HepG2 (cell line): ENCODE results near the gene MRO. TPM values are rescaled to one million over a fixed set of nuclear protein-coding genes. Genes with fewer than 3 reads are reported as not detected.

ENCODE experiments used
- ATAC-seq: fragments of 200-7000 bp; cut with Tn5 transposase; 3 replicates; pipeline ENCODE4 v1.9.1; 2020; ENCODE audit warnings: mild to moderate bottlenecking, moderate library complexity
- BruUV-seq: library from RNA; stranded (reverse); fragments of 400-500 nt; replicated peaks from 2 replicates; lab custom pipeline; 2021; lab: Mats Ljungman, UMichigan
- CTCF ChIA-PET: fragments of 300-600 bp; formaldehyde crosslinking; extraction: SDS; loops from one replicate; lab custom pipeline; 2021; ENCODE audit warnings: low total read pairs, inconsistent platforms, low intra/inter-chr PET ratio; lab: Yijun Ruan, JAX
- POLR2A ChIA-PET: fragments of 350-600 bp; sonication (Branson Sonifier 250); formaldehyde crosslinking; loops from one replicate; lab custom pipeline; 2020; ENCODE audit warnings: antibody characterized with exemption, inconsistent platforms; lab: Yijun Ruan, JAX
- DNase-seq: peaks from one replicate; pipeline ENCODE4 v3.0.0-alpha.2; 2015; ENCODE audit warnings: low spot score
- FAIRE-seq: peaks from 3 replicates; lab custom pipeline; 2011; peaks lifted over from hg19 to GRCh38; lab: Jason Lieb, UNC
- H2AFZ ChIP-seq: one replicate; pipeline ENCODE4 v1.6.1; 2011; ENCODE audit warnings: low read length, inconsistent platforms
- H3K27ac ChIP-seq: fragments of 300-600 bp; 3 replicates; pipeline ENCODE4 v1.8.0; 2011; ENCODE audit warnings: mixed run types, mild to moderate bottlenecking, mixed read lengths, low read length, inconsistent platforms; ENCODE audit not compliant: insufficient read depth; ENCODE audit errors: extremely low read length
- H3K27me3 ChIP-seq, 2 experiments: fragments of 200-600 bp in 1 of 2; 2 replicates in 1 of 2; 3 replicates in 1 of 2; pipeline versions ENCODE4 v1.6.0 to v1.8.0; 2011; ENCODE audit warnings: low read length in 2 of 2, mild to moderate bottlenecking in 2 of 2, moderate library complexity in 2 of 2, inconsistent platforms in 1 of 2; ENCODE audit not compliant: insufficient read depth in 2 of 2, control insufficient read depth in 1 of 2
- H3K36me3 ChIP-seq, 2 experiments: fragments of 200-600 bp in 1 of 2; replicated peaks in 1 of 2; 2 replicates in 1 of 2; 3 replicates in 1 of 2; pipeline versions ENCODE4 v1.5.1 to v1.8.0; 2011; ENCODE audit warnings: low read length in 2 of 2, inconsistent platforms in 1 of 2; ENCODE audit not compliant: insufficient read depth in 2 of 2, control insufficient read depth in 1 of 2
- H3K4me1 ChIP-seq: 2 replicates; pipeline ENCODE4 v1.5.1; 2012; ENCODE audit warnings: low read length, inconsistent platforms; ENCODE audit not compliant: insufficient read depth
- H3K4me2 ChIP-seq: 2 replicates; pipeline ENCODE4 v1.6.0; 2011; ENCODE audit warnings: low read depth, low read length, inconsistent platforms
- H3K4me3 ChIP-seq, 3 experiments: fragments of 200-600 bp in 1 of 3; sonication (generic), shearing (Covaris generic) in 1 of 3; replicated peaks in 1 of 3; 2 replicates each; pipeline ENCODE4 v1.5.1; 2011 to 2016; ENCODE audit warnings: low read length in 3 of 3, inconsistent platforms in 2 of 3, low read depth in 2 of 3, mild to moderate bottlenecking in 2 of 3, control low read depth in 1 of 3, mixed read lengths in 1 of 3; ENCODE audit not compliant: insufficient read depth in 1 of 3
- H3K79me2 ChIP-seq: one replicate; pipeline ENCODE4 v1.6.1; 2011; ENCODE audit warnings: low read length, inconsistent platforms; ENCODE audit not compliant: insufficient read depth
- H3K9ac ChIP-seq: 2 replicates; pipeline ENCODE4 v1.6.0; 2011; ENCODE audit warnings: mild to moderate bottlenecking, low read depth, low read length, inconsistent platforms; ENCODE audit not compliant: insufficient read depth
- H3K9me3 ChIP-seq: 2 replicates; pipeline ENCODE4 v1.5.1; 2012; ENCODE audit warnings: mild to moderate bottlenecking, low read length
- H4K20me1 ChIP-seq: 2 replicates; pipeline ENCODE4 v1.6.0; 2011; ENCODE audit warnings: inconsistent platforms, mild to moderate bottlenecking, low read length, moderate library complexity; ENCODE audit not compliant: insufficient read depth
- CBX1 ChIP-seq: IDR thresholded peaks from one replicate; pipeline ENCODE4 v1.6.1; 2016; ENCODE audit warnings: antibody characterized with exemption, low read depth
- FOSL1 ChIP-seq: sonication (generic); formaldehyde crosslinking; IDR thresholded peaks from 2 replicates; pipeline ENCODE4 v1.9.0; 2021; ENCODE audit warnings: missing genetic modification reagents, borderline replicate concordance
- FOSL2 ChIP-seq: sonication (generic); formaldehyde crosslinking; IDR thresholded peaks from 2 replicates; pipeline ENCODE4 v1.4.0; 2020; ENCODE audit warnings: missing genetic modification reagents
- IKZF1 ChIP-seq: fragments of 450-650 bp; IDR thresholded peaks from 2 replicates; pipeline ENCODE4 v1.7.1; 2016
- MYPOP ChIP-seq: sonication (generic); formaldehyde crosslinking; IDR thresholded peaks from 2 replicates; pipeline ENCODE4 v1.8.1; 2023; ENCODE audit warnings: mild to moderate bottlenecking, moderate library complexity, missing genetic modification reagents
- POLR2G ChIP-seq: fragments of 200-400 bp; formaldehyde crosslinking; IDR thresholded peaks from 2 replicates; pipeline ENCODE4 v1.6.1; 2018; ENCODE audit warnings: mild to moderate bottlenecking, low read depth, low read length, moderate library complexity
- RBM39 ChIP-seq: fragments of 200-400 bp; formaldehyde crosslinking; IDR thresholded peaks from one replicate; pipeline ENCODE4 v1.6.1; 2018; ENCODE audit warnings: antibody characterized with exemption, mild to moderate bottlenecking, low read depth, low read length; ENCODE audit not compliant: poor library complexity, severe bottlenecking
- SALL2 ChIP-seq: sonication (generic); formaldehyde crosslinking; IDR thresholded peaks from 2 replicates; pipeline ENCODE4 v1.8.1; 2023; ENCODE audit warnings: mild to moderate bottlenecking, missing genetic modification reagents, inconsistent platforms
- SNRNP70 ChIP-seq: fragments of 200-400 bp; formaldehyde crosslinking; IDR thresholded peaks from 2 replicates; pipeline ENCODE4 v1.6.1; 2017; ENCODE audit warnings: mild to moderate bottlenecking, low read depth, low read length, moderate library complexity
- SP140L ChIP-seq: sonication (generic); formaldehyde crosslinking; IDR thresholded peaks from 2 replicates; pipeline ENCODE4 v1.4.0; 2020; ENCODE audit warnings: missing genetic modification reagents, borderline replicate concordance
- ZNF430 ChIP-seq: sonication (generic); formaldehyde crosslinking; IDR thresholded peaks from 2 replicates; pipeline ENCODE4 v1.9.0; 2021; ENCODE audit warnings: mild to moderate bottlenecking, missing genetic modification reagents
- ZNF441 ChIP-seq: sonication (generic); formaldehyde crosslinking; IDR thresholded peaks from 2 replicates; pipeline ENCODE4 v1.7.0; 2021; ENCODE audit warnings: missing genetic modification reagents, borderline replicate concordance
- ZNF660 ChIP-seq: sonication (generic); formaldehyde crosslinking; IDR thresholded peaks from 2 replicates; pipeline ENCODE4 v1.5.1; 2020; ENCODE audit warnings: mild to moderate bottlenecking, low read depth, missing genetic modification reagents, borderline replicate concordance
- WGBS: methylation state at CpG from one replicate; pipeline ENCODE4 v1.1.6; 2017; ENCODE audit warnings: low lambda C conversion rate; 5-methylcytosine and 5-hydroxymethylcytosine counted together
- in situ Hi-C: cut with HindIII; loops from 2 replicates; pipeline ENCODE4 v1.10.0; 2017; ENCODE audit warnings: low pct_unique_long_range_greater_than_20kb; ENCODE audit not compliant: extremely low pct_ligation_motif_present
- intact Hi-C: fragments of 100-400 bp; cut with micrococcal nuclease; formaldehyde crosslinking; loops from one replicate; pipeline ENCODE4 v1.10.0; 2022; ENCODE audit not compliant: unreplicated experiment
- polyA plus RNA-seq, 8 experiments: library from polyadenylated mRNA; depleted of rRNA in 3 of 8; stranded (reverse) in 7 of 8; unstranded in 1 of 8; fragments of >200 nt; fragmentation: Illumina TruSeq in 4 of 8; extraction: Trizol in 4 of 8; gene quantifications; 2 replicates each; pipeline versions ENCODE4 v1.2.1 to v1.2.3, GENCODE V29; 2011 to 2016; ENCODE audit warnings: low read depth in 4 of 8, missing spikeins in 1 of 8, mixed read lengths in 1 of 8; ENCODE audit not compliant: insufficient read depth in 1 of 8
- total RNA-seq, 5 experiments: library from RNA; depleted of rRNA; stranded (reverse); fragments of >200 nt; fragmentation: Illumina TruSeq; extraction: Trizol; gene quantifications; 2 replicates each; pipeline ENCODE4 v1.2.3, GENCODE V29; 2016; ENCODE audit warnings: low read depth in 1 of 5
- TF ChIP-seq, protein P1 (sequence below): sonication (generic); formaldehyde crosslinking; IDR thresholded peaks from 2 replicates; pipeline ENCODE4 v1.5.1; 2020; ENCODE audit warnings: missing genetic modification reagents, mild to moderate bottlenecking, borderline replicate concordance

MRO gene
- total and polyA plus RNA-seq, 2 of the 13 experiments (the other 11 are each of a cell fraction or from before 2014, with no cell fraction given): not detected

DNA sequence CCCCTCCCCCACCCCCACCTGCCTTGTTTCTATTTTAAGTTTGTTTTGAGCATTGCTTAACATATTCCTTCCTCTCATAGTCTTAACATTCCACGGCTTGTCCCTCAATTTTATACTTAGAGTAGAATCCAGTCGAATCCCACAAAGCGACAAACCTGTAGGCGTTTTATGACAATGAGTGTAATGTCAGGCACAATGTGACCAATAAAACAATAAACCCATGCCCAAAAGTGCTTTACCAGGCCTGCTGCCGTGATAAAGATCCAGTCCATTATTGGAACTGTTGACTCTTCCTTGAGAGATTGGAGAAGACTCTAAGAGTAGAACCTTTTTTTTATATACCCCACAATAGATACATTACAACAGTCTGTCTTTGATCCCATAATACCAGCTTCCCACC, 6.2 kb upstream of the MRO start (continued):
- no peak for TF ChIP-seq FOSL1 (CRISPR knock-in tag)
- TF ChIP-seq SALL2 (CRISPR knock-in tag): no peak
- no peak for TF ChIP-seq ZNF430
- no peak for TF ChIP-seq IKZF1

DNA sequence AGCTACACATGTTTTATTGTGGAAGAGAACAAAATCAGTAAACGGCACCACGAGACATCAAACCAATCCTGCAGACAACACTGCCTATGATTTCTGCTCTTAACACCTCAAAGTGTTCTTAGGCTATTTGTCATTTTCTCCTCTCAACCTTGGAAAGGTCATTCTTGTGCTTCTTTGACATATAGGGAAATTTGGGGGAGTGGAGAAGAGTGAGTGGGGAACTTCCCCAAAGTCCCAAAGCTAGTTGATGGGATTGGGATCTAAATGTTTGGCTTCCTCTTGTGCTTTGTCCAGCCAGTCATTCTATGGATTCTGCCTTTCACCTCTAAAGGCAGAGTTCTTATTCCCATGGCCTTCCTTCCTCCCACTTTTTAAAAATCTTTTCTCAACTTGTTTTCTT, 5.8 kb upstream of the MRO start:
- H3K79me2 ChIP-seq: no peaks in the 10 kb centered on the region
- no peaks in the 10 kb centered on the region for H3K36me3 ChIP-seq
- H3K4me2 ChIP-seq: no peak overlapping the region
- TF ChIP-seq POLR2G (no peak), MYPOP (CRISPR knock-in tag) (no peak), RBM39 (no peak), ZNF441 (CRISPR knock-in tag) (no peak), CBX1 (no peak), ZNF660 (no peak), SP140L (no peak), SNRNP70 (no peak), FOSL2 (CRISPR knock-in tag) (no peak)
- TF ChIP-seq, protein P1, sequence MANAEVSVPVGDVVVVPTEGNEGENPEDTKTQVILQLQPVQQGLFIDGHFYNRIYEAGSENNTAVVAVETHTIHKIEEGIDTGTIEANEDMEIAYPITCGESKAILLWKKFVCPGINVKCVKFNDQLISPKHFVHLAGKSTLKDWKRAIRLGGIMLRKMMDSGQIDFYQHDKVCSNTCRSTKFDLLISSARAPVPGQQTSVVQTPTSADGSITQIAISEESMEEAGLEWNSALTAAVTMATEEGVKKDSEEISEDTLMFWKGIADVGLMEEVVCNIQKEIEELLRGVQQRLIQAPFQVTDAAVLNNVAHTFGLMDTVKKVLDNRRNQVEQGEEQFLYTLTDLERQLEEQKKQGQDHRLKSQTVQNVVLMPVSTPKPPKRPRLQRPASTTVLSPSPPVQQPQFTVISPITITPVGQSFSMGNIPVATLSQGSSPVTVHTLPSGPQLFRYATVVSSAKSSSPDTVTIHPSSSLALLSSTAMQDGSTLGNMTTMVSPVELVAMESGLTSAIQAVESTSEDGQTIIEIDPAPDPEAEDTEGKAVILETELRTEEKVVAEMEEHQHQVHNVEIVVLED (CRISPR knock-in tag): no peak
- ChIA-PET CTCF (no interaction called here), POLR2A (no interaction called here)
- no peaks in the 10 kb centered on the region for H4K20me1 ChIP-seq
- no peak overlapping the region for H3K4me3 ChIP-seq
- ATAC-seq (no peak), FAIRE-seq (no peak), DNase-seq (no peak)
- H3K9ac ChIP-seq: no peak overlapping the region
- H2AFZ ChIP-seq: no peak overlapping the region
- H3K27ac ChIP-seq: no peak overlapping the region
- WGBS: 69% methylated on average over 2 of the region's 2 CpGs
- in situ Hi-C loops: no loop called here
- BruUV-seq: no TSS peak
- H3K9me3 ChIP-seq: no peaks in the 10 kb centered on the region
- no peaks in the 10 kb centered on the region; a peak in 1 of 5 replicates for H3K27me3 ChIP-seq
- H3K4me1 ChIP-seq: no peaks in the 10 kb centered on the region
- intact Hi-C loops: no loop called here
